Loucy (cell line): ENCODE measurements around the gene FAM193B.
A peak's percentile ranks its signal among the peaks of the same experiment; 100 is the strongest.

Source experiments
- H2AFZ ChIP-seq: fragments of 200-600 bp; sonication (generic); 2 replicates; pipeline ENCODE4 v1.6.0; 2016; ENCODE audit warnings: antibody characterized with exemption, mild to moderate bottlenecking, low read length, moderate library complexity
- H3F3A ChIP-seq: fragments of 200-600 bp; 2 replicates; pipeline ENCODE4 v1.6.0; 2016; ENCODE audit warnings: antibody characterized with exemption, low read depth, mild to moderate bottlenecking
- H3K27me3 ChIP-seq: fragments of 200-600 bp; sonication (generic); 2 replicates; pipeline ENCODE4 v1.6.1; 2014; ENCODE audit warnings: low read length, mild to moderate bottlenecking; ENCODE audit not compliant: insufficient read depth, poor library complexity, severe bottlenecking
- H3K36me3 ChIP-seq: fragments of 200-600 bp; sonication (generic); 2 replicates; pipeline ENCODE4 v1.6.1; 2016; ENCODE audit warnings: low read length; ENCODE audit not compliant: insufficient read depth
- H3K4me1 ChIP-seq: fragments of 200-600 bp; sonication (generic); 2 replicates; pipeline ENCODE4 v1.5.1; 2014; ENCODE audit warnings: low read length, mild to moderate bottlenecking; ENCODE audit not compliant: insufficient read depth, poor library complexity, severe bottlenecking
- H3K4me2 ChIP-seq: fragments of 200-600 bp; sonication (generic); 2 replicates; pipeline ENCODE4 v1.6.0; 2014; ENCODE audit warnings: antibody characterized with exemption, low read length, low read depth, mild to moderate bottlenecking; ENCODE audit not compliant: poor library complexity, severe bottlenecking
- H3K4me3 ChIP-seq: fragments of 200-600 bp; sonication (generic); 2 replicates; pipeline ENCODE4 v1.5.1; 2014; ENCODE audit warnings: low read length, mild to moderate bottlenecking, mixed read lengths; ENCODE audit not compliant: poor library complexity, severe bottlenecking
- H3K79me2 ChIP-seq: fragments of 200-600 bp; sonication (generic); 2 replicates; pipeline ENCODE4 v1.6.1; 2014; ENCODE audit warnings: low read length; ENCODE audit not compliant: insufficient read depth
- H3K9ac ChIP-seq: fragments of 200-600 bp; sonication (generic); 2 replicates; pipeline ENCODE4 v1.6.0; 2014; ENCODE audit warnings: mild to moderate bottlenecking, low read depth, low read length, moderate library complexity; ENCODE audit not compliant: poor library complexity, severe bottlenecking
- H3K9me2 ChIP-seq: fragments of 200-600 bp; sonication (generic); replicated peaks from 2 replicates; pipeline ENCODE4 v1.6.1; 2016; ENCODE audit warnings: low read depth, low read length, mixed read lengths
- H3K9me3 ChIP-seq: fragments of 200-600 bp; sonication (generic); 2 replicates; pipeline ENCODE4 v1.6.1; 2014; ENCODE audit warnings: mild to moderate bottlenecking, antibody characterized with exemption, low read length, low read depth; ENCODE audit not compliant: insufficient read depth
- H4K20me1 ChIP-seq: fragments of 200-600 bp; sonication (generic); 2 replicates; pipeline ENCODE4 v1.6.0; 2014; ENCODE audit warnings: antibody characterized with exemption, low read length, mild to moderate bottlenecking; ENCODE audit not compliant: insufficient read depth, poor library complexity, severe bottlenecking
- CTCF ChIP-seq: fragments of 200-600 bp; sonication (generic); conservative IDR thresholded peaks from 2 replicates; pipeline ENCODE4 v1.5.1; 2014; ENCODE audit warnings: mild to moderate bottlenecking, antibody characterized with exemption, low read length
- EZH2phosphoT487 ChIP-seq: fragments of 200-600 bp; IDR thresholded peaks from 2 replicates; pipeline ENCODE4 v1.6.1; 2018; ENCODE audit warnings: antibody characterized with exemption, mild to moderate bottlenecking, moderate library complexity, borderline replicate concordance

Gene FAM193B

GRCh38 chr5:177602458-177602830 is 48.1 kb upstream of the FAM193B start:
- Histone ChIP-seq H3K4me3 (no peak overlapping the region), H3K27me3 (no peaks in the 10 kb centered on the region), H3K9me2 (no peaks in the 10 kb centered on the region), H3K4me1 (peaks cover 5% of the 10 kb centered on the region), H3K9ac (no peak overlapping the region), H4K20me1 (peaks cover 4% of the 10 kb centered on the region), H3K36me3 (no peaks in the 10 kb centered on the region), H3K79me2 (peaks cover 8% of the 10 kb centered on the region; the same call in 1 of the 2 replicates), H2AFZ (no peak overlapping the region), H3F3A (no peaks in the 10 kb centered on the region), H3K9me3 (no peaks in the 10 kb centered on the region), H3K4me2 (no peak overlapping the region)
- TF ChIP-seq EZH2phosphoT487 (no peak), CTCF (no peak)

GRCh38 chr5:177601577-177602457 is 47.5 kb upstream of the FAM193B start:
- Histone ChIP-seq H3K79me2 (peaks cover 8% of the 10 kb centered on the region; the same call in 1 of the 2 replicates), H3K4me3 (no peak overlapping the region), H3K9ac (peak overlapping the region; percentile 79), H3K4me2 (peak overlapping the region; percentile 92), H3K9me3 (no peaks in the 10 kb centered on the region), H3K36me3 (no peaks in the 10 kb centered on the region), H3K9me2 (no peaks in the 10 kb centered on the region), H4K20me1 (peaks cover 4% of the 10 kb centered on the region), H2AFZ (no peak overlapping the region), H3K27me3 (no peaks in the 10 kb centered on the region), H3K4me1 (peaks cover 5% of the 10 kb centered on the region), H3F3A (no peaks in the 10 kb centered on the region)
- no peak for TF ChIP-seq EZH2phosphoT487
- TF ChIP-seq CTCF = no peak; the same call in 1 of the 2 replicates

- Histone ChIP-seq H3K36me3 (no peaks in the 10 kb centered on the region), H3K4me2 (peak overlapping the region; percentile 92)
- TF ChIP-seq EZH2phosphoT487 (no peak), CTCF (no peak)
These were observed 46.8 kb upstream of the FAM193B start for GRCh38 chr5:177601126-177601525.

More at GRCh38 chr5:177601126-177601525, 46.8 kb upstream of the FAM193B start:
- peaks cover 4% of the 10 kb centered on the region for H4K20me1 ChIP-seq
- peaks cover 5% of the 10 kb centered on the region for H3K4me1 ChIP-seq
- peak overlapping the region; percentile 79 for H3K9ac ChIP-seq
- no peaks in the 10 kb centered on the region for H3K9me3 ChIP-seq
- peaks cover 8% of the 10 kb centered on the region; the same call in 1 of the 2 replicates for H3K79me2 ChIP-seq
- no peaks in the 10 kb centered on the region for H3K27me3 ChIP-seq
- peak overlapping the region; percentile 92 for H3K4me3 ChIP-seq
- H2AFZ ChIP-seq = no peak overlapping the region
- H3K9me2 ChIP-seq = no peaks in the 10 kb centered on the region
- H3F3A ChIP-seq = no peaks in the 10 kb centered on the region
